ENCODE measurements around the gene GMIP.

The GMIP gene

DNA sequence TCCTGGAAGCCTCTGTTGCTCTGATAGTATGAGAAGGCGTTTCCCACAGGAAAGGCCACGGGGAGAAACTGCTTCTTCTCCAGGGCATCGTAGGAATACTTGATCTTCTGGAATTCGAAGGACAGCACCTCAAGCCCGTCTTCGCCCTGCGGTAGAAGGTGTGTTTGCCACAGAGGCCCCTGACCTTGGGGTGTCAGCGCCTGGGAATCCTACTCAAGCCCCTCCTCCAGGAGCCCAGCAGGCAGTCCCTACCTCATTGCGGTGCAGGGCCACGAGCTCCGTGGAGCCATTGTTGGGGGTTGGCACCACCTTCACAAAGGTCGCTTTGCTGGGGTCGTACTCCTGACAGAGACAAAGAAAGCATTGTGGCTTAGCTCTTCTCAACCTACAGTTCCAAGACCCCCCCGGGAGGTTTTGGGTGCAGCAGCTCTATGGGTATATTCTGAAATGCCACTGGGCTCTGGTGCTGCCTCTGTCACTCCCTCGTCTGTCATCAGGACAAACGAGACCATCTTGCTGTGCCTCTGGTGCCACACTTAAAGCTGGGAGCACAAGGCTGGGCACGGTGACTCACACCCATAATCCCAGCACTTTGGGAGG lies 16.3 kb upstream of the GMIP start:
- no peak for DNase-seq (ENCODE audit: low read depth)

GRCh38 chr19:19657397-19657783 lies 13.9 kb upstream of the GMIP start:
- no peak for DNase-seq (ENCODE audit: low read depth)

DNA sequence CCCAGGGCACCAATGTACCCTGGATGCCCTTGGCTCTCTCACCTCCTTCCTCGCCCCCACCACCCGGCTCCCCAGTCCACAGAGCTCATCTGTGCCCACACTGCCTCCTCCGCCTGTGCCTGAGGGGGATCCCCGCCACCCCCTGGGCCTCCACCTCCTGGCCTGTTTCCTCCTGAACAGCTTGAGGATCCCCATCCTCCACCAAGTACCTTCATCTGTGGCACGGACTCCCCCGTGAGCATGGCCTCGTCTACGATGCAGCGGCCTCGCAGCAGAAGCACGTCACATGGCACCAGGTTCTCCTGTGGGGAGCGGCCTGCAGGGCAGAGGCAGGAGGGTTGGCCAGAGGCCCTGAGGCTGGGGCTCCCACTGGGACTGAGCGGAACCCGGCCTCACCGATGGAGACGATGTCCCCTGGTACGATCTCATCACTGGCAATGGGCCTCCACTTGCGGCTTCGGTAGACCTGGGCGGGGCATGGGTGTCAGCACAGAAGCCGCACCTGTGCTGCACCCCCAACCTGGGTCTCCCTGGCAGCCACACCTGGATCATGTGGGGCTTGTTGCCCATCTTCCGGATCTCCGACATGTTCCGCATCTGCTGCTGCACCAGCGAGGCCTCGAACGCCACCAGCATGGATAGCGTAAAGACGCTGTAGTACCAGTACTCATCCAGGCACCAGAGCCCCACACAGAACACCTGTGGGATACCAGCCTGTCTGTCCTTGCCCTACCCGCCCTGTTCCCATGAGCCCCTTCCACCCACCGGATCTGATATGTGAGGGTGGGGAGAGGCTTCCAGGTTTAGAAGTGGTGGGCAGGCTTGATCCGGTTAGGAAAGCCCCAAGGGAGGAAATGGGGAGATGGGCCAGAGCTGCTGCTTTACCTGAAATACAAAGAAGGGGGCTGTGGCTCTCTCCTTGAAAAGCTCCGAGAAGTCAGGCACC lies 13.3 kb upstream of the GMIP start:
- no peak for DNase-seq (ENCODE audit: low read depth)

DNA sequence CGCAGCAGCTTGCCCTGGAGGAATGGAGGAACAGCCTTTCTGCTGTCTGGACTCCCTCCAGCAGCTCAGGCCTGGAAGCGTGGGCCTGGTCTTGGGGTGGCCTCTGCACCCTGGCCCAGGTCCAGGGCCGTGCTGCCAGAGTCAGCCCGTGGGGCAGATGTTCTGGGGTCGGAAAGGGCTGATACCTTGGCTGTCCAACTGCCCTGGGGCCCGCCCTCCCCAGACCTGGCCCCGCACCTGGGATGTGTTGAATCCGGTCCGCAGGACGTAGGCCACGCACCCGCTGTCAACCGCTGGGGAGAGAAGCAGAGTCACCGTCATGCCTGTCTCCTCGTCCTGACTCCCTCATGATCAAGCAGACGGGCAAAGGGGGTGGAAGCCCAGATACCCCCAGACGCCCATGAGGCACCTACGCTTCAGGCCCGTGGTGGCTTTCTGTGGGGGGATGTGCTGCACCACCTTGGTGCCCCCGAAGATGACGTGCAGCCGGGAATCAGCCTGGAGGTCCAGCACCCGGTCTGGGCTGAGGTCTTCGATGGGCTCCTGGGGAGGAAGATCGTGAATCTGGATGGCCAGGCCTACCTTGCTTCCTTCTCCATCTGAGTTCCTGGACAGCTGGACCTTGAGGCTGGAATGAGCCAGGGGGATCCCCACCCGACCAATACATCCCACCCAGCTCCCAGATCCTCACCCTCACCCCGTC lies 12.3 kb upstream of the GMIP start:
- DNase-seq (ENCODE audit: low read depth): no peak

- no peak for DNase-seq (ENCODE audit: low read depth)
Observed at GRCh38 chr19:19655051-19655594, 11.7 kb upstream of the GMIP start.

DNA sequence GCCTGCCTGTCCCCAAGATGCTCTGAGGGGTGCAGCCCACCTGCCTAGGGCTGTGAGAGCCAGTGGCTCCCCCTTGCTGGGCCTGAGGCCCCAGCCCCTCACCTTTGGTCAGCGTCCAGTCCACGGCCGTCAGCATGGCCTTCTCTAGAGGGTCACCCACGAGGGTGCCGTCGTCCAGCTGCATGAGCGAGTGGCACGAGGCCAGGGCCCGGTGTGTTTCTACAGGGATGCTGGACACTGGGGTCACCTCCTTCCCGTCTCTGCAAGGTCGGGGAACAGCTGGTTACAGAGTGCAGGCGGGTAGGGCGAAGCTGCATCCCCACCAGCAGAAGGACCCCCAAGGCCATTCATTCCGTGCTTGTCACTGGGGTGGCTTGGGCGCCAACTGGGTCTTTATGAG lies 11.0 kb upstream of the GMIP start:
- DNase-seq (ENCODE audit: low read depth): no peak

DNA sequence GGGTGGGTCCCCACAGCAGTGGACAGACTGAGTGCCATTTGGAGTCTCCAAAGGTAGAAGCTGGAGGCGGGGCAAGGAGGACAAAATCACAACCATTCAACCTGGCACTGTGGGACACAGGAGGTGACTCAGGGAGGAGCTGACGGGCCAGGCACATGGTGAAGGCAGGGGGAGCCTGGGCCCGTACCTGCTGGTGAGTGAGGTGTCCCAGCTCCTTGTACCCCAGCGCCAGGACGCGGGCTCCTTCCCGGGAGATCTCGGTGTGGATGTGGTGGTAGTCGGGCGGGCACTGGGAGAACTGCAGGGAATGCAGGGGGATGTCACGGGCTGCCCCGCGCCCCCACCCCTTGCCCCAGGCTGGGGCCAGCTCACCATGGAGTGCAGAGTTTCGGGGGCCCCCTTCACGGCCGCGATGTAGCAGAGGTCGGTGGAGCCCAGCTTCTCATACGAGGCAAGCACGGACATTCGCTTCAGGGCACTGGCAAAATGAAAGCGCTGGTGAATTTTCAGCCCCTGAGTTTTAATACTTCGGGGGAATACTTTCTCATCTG lies 10.2 kb upstream of the GMIP start:
- no peak for DNase-seq (ENCODE audit: low read depth)

DNA sequence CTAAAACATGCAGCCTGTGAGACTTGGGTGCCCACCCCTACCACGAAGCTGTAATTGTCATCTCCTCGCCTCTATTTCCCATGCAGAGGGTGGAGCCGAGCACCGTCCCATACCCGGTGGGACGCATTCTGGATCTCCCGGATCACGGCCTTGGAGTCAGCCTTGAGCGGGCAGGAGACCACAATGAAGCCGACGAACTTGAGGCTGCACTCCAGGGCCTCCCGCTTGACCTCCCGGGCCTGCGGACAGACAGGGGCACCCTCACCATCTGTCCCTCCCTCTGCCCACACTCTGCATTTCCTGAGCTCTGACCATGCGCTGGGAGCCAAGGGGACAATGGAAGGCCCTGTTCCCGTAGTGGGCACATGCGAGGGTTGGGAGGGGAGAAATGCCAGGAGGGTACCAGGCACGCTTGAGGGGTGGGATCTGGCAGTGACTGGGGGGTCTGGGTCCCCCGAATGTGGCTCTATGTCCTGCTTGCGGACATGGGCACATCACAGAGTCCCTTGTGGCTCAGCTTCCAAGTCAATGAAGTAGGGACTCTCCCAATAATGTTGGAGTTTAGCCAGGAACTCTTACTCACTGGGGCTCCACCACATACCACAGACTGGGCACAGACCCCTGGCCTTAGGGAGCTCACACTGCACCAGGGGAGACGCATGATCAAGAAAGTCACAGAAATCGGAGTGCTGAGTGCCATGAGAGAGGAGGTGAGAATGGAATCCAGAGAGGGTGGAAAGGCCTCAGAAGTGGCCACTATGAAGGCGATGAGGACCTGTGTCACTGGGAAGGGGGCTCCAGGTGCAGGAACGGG lies 9.2 kb upstream of the GMIP start:
- no peak for DNase-seq (ENCODE audit: low read depth)

DNA sequence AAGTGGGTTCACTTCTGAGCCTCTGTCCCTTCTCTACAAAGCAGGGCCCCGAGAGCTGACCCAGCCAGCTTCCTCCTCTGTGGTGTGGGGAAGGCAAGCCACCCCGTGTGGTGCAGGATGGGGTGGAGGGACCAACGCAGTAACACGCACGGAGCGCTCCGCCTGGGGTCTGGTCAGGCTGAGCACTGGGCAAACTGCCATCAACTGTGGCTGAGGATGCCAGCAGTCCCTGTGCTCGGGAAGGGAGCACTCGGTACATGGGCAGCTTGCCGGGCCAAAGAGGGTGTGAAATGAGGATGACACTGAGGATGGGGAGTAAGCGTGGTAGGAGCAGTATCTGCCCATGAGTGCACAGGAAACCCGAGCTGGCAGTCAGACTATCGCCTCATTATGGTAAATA lies 7.6 kb upstream of the GMIP start:
- no peak for DNase-seq (ENCODE audit: low read depth)

DNA sequence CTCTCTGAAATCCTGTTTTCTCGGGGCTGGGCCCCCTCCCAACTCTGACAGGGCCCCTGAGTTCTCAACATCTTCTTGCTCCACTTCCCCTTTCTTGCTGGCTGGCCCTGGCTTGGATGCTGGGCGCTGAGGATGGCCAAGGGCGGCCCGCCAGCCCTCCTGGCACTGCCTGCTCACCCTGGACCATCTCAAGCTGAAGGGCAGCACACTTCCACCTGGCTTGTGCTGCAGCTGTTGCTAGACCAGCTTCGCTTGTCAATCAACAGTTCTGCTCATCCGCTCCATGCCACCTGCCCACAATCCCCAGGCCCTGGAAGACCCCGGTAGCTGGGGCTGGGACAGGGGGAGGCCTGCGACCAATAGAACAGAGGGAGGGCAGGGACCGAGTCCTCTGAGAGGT lies 6.9 kb upstream of the GMIP start:
- DNase-seq (ENCODE audit: low read depth): no peak

- DNase-seq (ENCODE audit: low read depth): no peak
Observed at GRCh38 chr19:19649580-19649995, 6.1 kb upstream of the GMIP start.

GRCh38 chr19:19649155-19649554 lies 5.7 kb upstream of the GMIP start:
- DNase-seq (ENCODE audit: low read depth): no peak

DNA sequence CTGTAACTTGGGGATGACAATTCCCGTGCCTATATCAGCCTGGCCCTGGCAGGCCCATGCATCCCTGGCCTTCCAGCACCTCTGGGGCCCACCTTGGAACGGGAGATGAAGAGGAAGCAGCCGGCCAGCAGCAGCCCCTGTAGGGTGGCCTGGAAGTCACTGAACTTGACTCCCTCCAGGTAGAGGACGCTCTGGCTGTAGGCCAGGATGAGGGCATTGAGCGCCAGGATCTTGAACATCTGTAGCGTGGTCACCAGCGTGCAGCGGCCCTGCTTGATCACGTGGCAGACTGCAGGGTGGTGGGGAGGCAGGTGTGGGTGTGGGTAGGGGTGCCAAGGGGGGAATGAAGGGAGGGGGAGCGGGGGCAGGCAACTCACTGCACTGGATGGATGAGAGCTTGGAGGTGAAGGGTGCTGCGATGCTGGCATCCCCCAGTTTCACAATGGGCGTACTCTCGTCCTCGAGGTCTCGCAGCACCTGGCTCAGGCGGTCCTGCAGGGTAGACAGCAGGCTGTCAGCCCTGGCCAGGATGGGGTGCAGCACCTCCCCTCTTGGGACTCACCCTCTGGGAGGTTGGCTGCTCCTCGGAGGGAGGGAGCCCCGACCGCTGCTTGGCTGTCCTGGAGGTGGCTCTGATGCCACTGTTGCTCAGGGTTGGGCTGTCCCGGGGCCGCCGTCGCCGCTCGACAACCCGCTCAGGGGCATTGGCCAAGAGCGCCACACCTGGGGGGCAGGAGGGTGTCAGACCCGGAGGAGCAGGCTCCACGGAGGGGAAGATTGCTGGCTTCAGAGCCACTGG lies 3.8 kb upstream of the GMIP start:
- no peak for DNase-seq (ENCODE audit: low read depth)

DNA sequence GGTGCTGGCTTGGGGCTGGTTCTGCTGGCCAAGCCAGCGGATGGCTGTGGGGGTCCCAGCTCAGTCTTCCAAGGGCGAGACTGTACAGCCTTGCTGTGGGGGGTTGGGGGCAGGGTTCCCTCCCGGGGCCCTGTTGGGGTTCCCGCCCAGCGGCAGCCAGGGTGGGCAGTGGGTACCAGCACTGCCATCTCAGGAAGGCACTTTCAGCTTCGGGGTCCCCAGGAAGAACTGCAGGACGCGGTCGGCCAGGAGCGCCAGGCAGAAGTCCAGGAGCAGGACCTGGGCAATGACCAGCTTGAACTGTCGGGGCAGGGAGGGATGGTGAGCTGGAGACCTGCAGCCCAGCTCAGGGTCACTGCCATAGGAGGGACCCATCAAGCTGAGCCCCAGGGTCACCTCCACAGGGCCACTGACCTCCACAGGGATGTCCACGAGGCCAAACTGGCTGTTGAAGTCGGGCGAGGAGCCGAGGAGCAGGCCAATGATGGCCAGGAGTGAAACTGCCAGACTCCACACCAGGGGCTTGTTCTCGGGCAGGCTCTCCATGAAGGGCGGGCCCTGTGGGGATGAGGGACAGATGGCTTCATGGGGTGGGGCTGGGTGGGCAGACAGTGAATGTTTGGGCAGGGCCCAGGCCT lies 1.9 kb upstream of the GMIP start:
- DNase-seq (ENCODE audit: low read depth): no peak

- DNase-seq (ENCODE audit: low read depth): no peak
Observed at GRCh38 chr19:19644054-19644388, 564 bp upstream of the GMIP start.

DNA sequence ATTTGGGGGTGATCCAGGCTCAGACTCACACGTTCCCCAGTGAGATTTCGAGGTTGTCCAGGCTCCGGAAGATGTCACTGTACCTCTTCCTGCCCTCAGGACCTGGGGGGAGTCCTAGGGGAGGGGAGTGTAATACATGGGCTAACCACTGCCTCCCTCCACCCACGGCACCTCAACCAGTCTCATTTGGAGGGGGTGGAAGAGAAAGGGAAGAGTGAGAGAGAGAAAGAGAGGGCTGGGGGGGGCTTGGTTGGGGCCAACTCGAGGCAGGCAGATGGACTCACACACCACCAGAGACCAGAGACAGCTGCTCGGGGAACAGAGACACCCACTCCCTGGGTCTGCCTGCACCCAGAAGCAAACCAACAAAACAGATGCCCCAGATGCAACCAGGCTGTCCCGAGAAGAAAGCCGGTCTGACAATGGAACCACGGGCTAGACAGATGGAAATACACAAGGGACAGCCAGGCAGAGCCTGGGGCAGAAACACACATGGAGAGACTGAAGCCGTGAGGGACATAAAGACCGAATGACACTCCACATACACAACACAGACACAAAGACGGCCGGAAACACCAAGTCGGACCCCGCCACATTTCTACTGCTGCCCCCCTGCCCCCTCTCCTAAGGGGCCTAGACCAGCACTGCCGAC lies 825 bp downstream of the GMIP start:
- DNase-seq (ENCODE audit: low read depth): no peak

- no peak for DNase-seq (ENCODE audit: low read depth)
Observed at GRCh38 chr19:19637523-19638251, 5.8 kb downstream of the GMIP start.

- DNase-seq (ENCODE audit: low read depth): no peak
Observed at GRCh38 chr19:19637186-19637522, 6.3 kb downstream of the GMIP start.

GRCh38 chr19:19636573-19637185 lies 6.8 kb downstream of the GMIP start:
- no peak for DNase-seq (ENCODE audit: low read depth)

All from iris pigment epithelial cell (primary cell).